Measurements from ENCODE around the gene MSI2.

MSI2 gene

DNA sequence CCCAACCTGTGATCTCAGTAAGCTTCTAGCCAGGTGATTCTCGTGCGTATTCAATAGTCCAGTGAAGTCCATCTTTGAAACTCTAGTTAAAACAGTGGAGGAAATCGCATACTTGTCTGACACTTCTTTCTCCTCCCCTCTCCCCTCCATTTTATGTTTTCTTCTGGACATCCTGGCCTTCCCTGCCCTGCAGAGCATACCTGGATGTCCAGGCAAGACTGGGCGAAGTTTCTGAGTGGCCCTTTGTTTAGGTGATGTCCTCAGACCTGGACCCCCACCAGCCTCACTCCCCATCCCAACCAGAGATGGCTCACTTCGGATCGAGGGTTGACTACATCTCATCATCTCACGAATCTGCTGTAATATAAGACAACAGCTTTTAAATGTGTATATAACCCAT lies 423.0 kb downstream of the MSI2 start:
- no peak overlapping the region for H3K27ac ChIP-seq
- TF ChIP-seq, protein P1, sequence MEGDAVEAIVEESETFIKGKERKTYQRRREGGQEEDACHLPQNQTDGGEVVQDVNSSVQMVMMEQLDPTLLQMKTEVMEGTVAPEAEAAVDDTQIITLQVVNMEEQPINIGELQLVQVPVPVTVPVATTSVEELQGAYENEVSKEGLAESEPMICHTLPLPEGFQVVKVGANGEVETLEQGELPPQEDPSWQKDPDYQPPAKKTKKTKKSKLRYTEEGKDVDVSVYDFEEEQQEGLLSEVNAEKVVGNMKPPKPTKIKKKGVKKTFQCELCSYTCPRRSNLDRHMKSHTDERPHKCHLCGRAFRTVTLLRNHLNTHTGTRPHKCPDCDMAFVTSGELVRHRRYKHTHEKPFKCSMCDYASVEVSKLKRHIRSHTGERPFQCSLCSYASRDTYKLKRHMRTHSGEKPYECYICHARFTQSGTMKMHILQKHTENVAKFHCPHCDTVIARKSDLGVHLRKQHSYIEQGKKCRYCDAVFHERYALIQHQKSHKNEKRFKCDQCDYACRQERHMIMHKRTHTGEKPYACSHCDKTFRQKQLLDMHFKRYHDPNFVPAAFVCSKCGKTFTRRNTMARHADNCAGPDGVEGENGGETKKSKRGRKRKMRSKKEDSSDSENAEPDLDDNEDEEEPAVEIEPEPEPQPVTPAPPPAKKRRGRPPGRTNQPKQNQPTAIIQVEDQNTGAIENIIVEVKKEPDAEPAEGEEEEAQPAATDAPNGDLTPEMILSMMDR (IDR thresholded peaks at IDR 0.05; ENCODE audit: low read depth, low read length) = no peak
- DNase-seq = no peak
- H3K27me3 ChIP-seq (ENCODE audit: insufficient read depth, low read depth, severe bottlenecking) = no peaks in the 10 kb centered on the region
- H3K9me3 ChIP-seq (ENCODE audit: severe bottlenecking) = no peaks in the 10 kb centered on the region
- H3K4me3 ChIP-seq (ENCODE audit: low read depth, low read length) = no peak overlapping the region
- H3K36me3 ChIP-seq = peaks cover 23% of the 10 kb centered on the region

DNA sequence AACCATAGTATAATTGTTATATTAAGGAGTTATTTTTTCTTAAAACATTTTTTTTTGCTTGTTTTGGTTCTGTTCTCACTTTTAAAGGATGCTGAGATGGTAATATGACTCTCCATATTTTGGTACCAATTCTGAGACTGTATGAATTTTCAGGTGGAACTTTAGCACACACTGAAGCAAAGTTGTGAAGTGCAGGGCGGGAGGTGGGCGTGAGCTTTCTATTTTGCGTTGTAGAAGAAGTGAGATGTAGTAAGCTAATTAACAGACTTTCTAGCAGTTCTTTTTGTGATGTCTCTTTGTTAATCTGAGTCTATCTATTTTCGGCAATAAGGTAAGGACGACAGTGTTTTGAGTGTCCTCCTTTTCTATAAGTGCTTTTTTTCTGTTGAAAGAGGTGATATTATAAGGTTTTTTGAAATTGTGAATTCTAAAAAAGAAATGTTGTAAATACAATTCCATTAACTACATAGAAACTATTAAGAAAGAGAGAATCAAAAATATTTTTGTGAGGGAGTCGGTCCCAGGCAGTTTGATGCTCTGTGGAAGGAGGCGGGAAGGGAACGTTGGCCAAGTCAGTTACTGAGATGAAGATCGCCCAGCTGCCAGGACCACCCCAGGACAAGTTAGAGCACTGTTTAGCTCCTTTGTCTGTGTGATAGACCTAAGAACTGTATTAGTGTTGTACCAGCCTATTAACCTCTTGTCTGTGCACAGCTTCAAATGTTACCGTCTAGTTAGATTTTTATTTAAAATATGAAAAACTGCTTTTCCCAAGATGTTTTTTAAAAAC lies 423.8 kb downstream of the MSI2 start:
- Histone ChIP-seq H3K36me3 (peaks cover 22% of the 10 kb centered on the region), H3K4me3 (ENCODE audit: low read depth, low read length) (no peak overlapping the region), H3K27me3 (ENCODE audit: insufficient read depth, low read depth, severe bottlenecking) (no peaks in the 10 kb centered on the region), H3K9me3 (ENCODE audit: severe bottlenecking) (no peaks in the 10 kb centered on the region), H3K27ac (no peak overlapping the region)
- no peak for DNase-seq
- TF ChIP-seq, protein P1 (IDR thresholded peaks at IDR 0.05; ENCODE audit: low read depth, low read length) = no peak

DNA sequence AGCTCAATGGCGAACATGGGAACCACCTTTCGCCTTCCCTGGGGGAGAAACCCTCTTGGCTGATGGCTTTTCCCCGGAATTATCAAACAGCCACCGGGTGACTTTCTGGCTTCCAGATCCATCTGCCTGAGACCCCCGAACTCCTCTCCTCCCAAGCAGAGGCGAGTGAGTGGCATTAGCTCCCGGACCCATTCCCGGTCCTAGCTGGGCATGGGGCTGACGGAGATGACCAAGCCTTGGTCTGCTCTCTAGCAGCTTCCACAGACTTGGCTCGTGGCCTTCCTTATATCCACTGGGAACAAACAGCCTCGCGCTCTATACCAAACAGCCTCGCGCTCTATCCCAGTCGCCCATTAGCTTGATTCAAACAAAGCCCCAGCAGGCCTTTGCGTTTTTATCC lies 426.4 kb downstream of the MSI2 start:
- H3K9me3 ChIP-seq (ENCODE audit: severe bottlenecking) = no peaks in the 10 kb centered on the region
- no peak for DNase-seq
- H3K27me3 ChIP-seq (ENCODE audit: insufficient read depth, low read depth, severe bottlenecking) = no peaks in the 10 kb centered on the region
- H3K27ac ChIP-seq = no peak overlapping the region
- no peak overlapping the region for H3K4me3 ChIP-seq (ENCODE audit: low read depth, low read length)
- peaks cover 3% of the 10 kb centered on the region for H3K36me3 ChIP-seq
- TF ChIP-seq, protein P1 (IDR thresholded peaks at IDR 0.05; ENCODE audit: low read depth, low read length) = no peak

DNA sequence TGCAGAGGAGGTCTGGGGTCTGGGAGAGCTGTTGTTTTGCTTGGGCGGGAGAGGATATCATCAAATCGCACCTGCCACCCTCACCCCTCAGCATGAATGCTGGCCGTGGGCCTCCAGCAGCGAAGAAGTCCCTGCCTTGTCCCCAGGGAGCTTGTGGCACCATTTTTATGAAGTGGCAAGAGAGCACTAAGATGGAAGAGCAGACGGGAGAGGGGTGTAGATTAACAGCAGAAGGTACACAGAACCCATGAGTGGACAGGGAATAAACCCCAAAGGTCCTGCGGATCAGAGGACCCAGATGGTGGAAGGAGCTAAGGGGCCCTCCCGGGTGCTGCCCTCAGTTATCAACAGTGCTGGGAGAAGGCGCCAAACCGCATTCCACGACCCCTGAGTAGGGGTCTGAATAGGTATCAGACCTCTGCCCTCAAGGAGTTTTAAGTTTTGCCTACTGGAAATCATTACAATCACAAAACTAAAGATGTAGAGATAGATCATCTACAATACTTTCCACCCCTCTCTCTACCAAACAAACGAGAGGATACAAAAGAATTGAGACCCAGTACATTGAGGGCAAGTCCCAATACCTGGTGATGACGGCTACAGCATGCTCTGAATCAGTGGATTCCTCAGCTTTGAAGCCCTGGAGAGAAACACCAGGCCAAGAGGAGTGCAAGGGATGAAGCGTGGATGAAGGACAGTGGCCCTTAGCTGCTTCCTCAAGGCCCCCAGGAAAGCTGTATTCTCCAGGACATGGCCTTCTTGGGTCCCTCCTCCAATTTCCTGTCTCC lies 428.6 kb downstream of the MSI2 start:
- no peak overlapping the region for H3K27ac ChIP-seq

DNA sequence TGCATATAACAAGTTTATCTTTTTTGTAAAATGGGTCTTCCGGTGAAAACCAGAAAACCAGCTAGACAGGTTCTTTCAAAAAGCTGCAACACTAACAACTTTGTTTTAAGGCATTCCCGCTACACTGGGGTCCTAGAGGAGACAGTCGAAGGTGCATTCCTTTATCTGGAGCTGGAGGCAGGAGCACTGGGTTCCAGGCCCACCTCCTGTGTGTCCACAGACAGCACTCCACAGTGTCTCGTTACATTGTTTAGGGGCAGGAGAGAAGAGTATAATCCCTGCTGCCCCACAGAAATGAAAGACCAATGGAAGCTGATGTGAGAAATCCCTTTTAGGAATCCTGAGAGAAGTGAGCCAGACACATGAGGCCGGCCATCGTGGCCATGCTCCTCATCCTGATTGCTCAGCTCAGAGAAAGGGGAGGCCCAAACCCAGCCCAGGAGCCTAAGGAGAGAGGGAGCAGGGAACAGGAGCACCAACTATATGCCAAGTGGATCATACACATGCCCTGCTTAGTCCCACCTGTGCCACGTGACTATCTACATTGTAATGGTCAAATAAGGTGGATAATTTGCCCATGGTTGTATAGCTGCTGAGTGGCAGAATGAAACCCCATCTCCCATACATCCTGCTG lies 429.3 kb downstream of the MSI2 start:
- H3K27me3 ChIP-seq (ENCODE audit: insufficient read depth, low read depth, severe bottlenecking) = no peaks in the 10 kb centered on the region
- H3K27ac ChIP-seq = no peak overlapping the region
- H3K4me3 ChIP-seq (ENCODE audit: low read depth, low read length) = no peak overlapping the region
- no peaks in the 10 kb centered on the region for H3K9me3 ChIP-seq (ENCODE audit: severe bottlenecking)
- DNase-seq = no peak
- TF ChIP-seq, protein P1 (IDR thresholded peaks at IDR 0.05; ENCODE audit: low read depth, low read length) = no peak
- no peaks in the 10 kb centered on the region; the same call in none of the 2 replicates for H3K36me3 ChIP-seq

More for the DNA sequence above, 428.6 kb downstream of the MSI2 start:
- H3K9me3 ChIP-seq (ENCODE audit: severe bottlenecking) = no peaks in the 10 kb centered on the region
- H3K27me3 ChIP-seq (ENCODE audit: insufficient read depth, low read depth, severe bottlenecking) = no peaks in the 10 kb centered on the region
- H3K4me3 ChIP-seq (ENCODE audit: low read depth, low read length) = no peak overlapping the region
- no peak for DNase-seq
- H3K36me3 ChIP-seq = no peaks in the 10 kb centered on the region; the same call in none of the 2 replicates
- TF ChIP-seq, protein P1 (IDR thresholded peaks at IDR 0.05; ENCODE audit: low read depth, low read length) = no peak
